A549 (cell line): ENCODE measurements around the gene TIAM2. TPM values are rescaled to one million over a fixed set of nuclear protein-coding genes. Genes with fewer than 3 reads are reported as not detected.
A peak's percentile ranks its signal among the peaks of the same experiment; 100 is the strongest.

Source experiments
- ATAC-seq, 2 experiments: fragments of 200-7000 bp in 1 of 2; fragments of >200 bp in 1 of 2; cut with Nextera tagmentation in 1 of 2; cut with Tn5 transposase in 1 of 2; 3 replicates each; pipeline versions ENCODE4 v1.8.0 to v1.9.1; 2018 to 2020; ENCODE audit warnings: mild to moderate bottlenecking in 1 of 2, moderate library complexity in 1 of 2
- CTCF ChIA-PET: fragments of 300-600 bp; sonication (Branson Sonifier 250); formaldehyde crosslinking; extraction: SDS; loops from one replicate; lab custom pipeline; 2021; ENCODE audit warnings: antibody characterized with exemption, inconsistent platforms; lab: Yijun Ruan, JAX
- POLR2A ChIA-PET: fragments of 350-600 bp; formaldehyde crosslinking; extraction: SDS; loops from one replicate; lab custom pipeline; 2021; ENCODE audit warnings: antibody characterized with exemption, inconsistent platforms; lab: Yijun Ruan, JAX
- DNase-seq, 2 experiments: peaks; one replicate each; pipeline versions ENCODE4 v3.0.0 to v3.0.0-alpha.2; 2011 to 2016; ENCODE audit warnings: low read depth in 1 of 2, low spot score in 1 of 2
- FAIRE-seq: peaks from 2 replicates; lab custom pipeline; 2011; peaks lifted over from hg19 to GRCh38; lab: Jason Lieb, UNC
- H3K27ac ChIP-seq, 2 experiments: fragments of >200 bp; sonication (Bioruptor Twin); formaldehyde crosslinking; 3 replicates each; pipeline ENCODE4 v1.5.1; 2016 to 2017
- H3K4me1 ChIP-seq: fragments of >200 bp; sonication (Bioruptor Twin); formaldehyde crosslinking; 3 replicates; pipeline ENCODE4 v1.6.1; 2016
- H3K4me2 ChIP-seq: fragments of >200 bp; sonication (Bioruptor Twin); formaldehyde crosslinking; 3 replicates; pipeline ENCODE4 v1.6.1; 2016
- H3K4me3 ChIP-seq: fragments of >200 bp; sonication (Bioruptor Twin); formaldehyde crosslinking; 3 replicates; pipeline ENCODE4 v1.5.1; 2016
- H3K9me3 ChIP-seq: fragments of >200 bp; sonication (Bioruptor Twin); formaldehyde crosslinking; 3 replicates; pipeline ENCODE4 v1.6.1; 2016
- CBX8 ChIP-seq: fragments of 200-600 bp; sonication (generic); IDR thresholded peaks from 2 replicates; pipeline ENCODE4 v1.6.1; 2016
- CEBPB ChIP-seq, 2 experiments: fragments of >200 bp in 1 of 2; sonication (Bioruptor Twin) in 1 of 2; formaldehyde crosslinking in 1 of 2; IDR thresholded peaks; 2 replicates each; pipeline ENCODE4 v1.6.1; 2012 to 2016
- CHD2 ChIP-seq: fragments of 150-350 bp; IDR thresholded peaks from 2 replicates; pipeline ENCODE4 v1.6.1; 2014; ENCODE audit warnings: low read length; ENCODE audit not compliant: partially characterized antibody
- EHF ChIP-seq: fragments of 250-450 bp; sonication (Bioruptor Pico); IDR thresholded peaks from 2 replicates; pipeline ENCODE4 v1.5.0; 2020; ENCODE audit warnings: mild to moderate bottlenecking
- EP300 ChIP-seq, 2 experiments: fragments of >200 bp; sonication (Bioruptor Twin); formaldehyde crosslinking; IDR thresholded peaks; 2 replicates in 1 of 2; 3 replicates in 1 of 2; pipeline ENCODE4 v1.6.1; 2016 to 2017
- ESRRA ChIP-seq: fragments of 150-350 bp; IDR thresholded peaks from 2 replicates; pipeline ENCODE4 v1.6.1; 2014; ENCODE audit warnings: mild to moderate bottlenecking, low read length, borderline replicate concordance
- FOXS1 ChIP-seq: fragments of 250-450 bp; sonication (Bioruptor Pico); IDR thresholded peaks from 2 replicates; pipeline ENCODE4 v1.5.0; 2020; ENCODE audit warnings: mild to moderate bottlenecking, moderate library complexity
- HEYL ChIP-seq: fragments of 250-450 bp; sonication (Bioruptor Pico); IDR thresholded peaks from 2 replicates; pipeline ENCODE4 v1.8.0; 2021; ENCODE audit warnings: mild to moderate bottlenecking, moderate library complexity
- HOXB13 ChIP-seq: fragments of 250-450 bp; sonication (Bioruptor Pico); IDR thresholded peaks from 2 replicates; pipeline ENCODE4 v1.5.0; 2020; ENCODE audit warnings: low read depth, mild to moderate bottlenecking, moderate library complexity
- JUN ChIP-seq, 2 experiments: fragments of >200 bp; sonication (Bioruptor Twin); formaldehyde crosslinking; IDR thresholded peaks; 2 replicates in 1 of 2; 3 replicates in 1 of 2; pipeline ENCODE4 v1.6.1; 2016 to 2017
- JUNB ChIP-seq: fragments of >200 bp; sonication (Bioruptor Twin); formaldehyde crosslinking; IDR thresholded peaks from 2 replicates; pipeline ENCODE4 v1.6.1; 2016
- MAFK ChIP-seq: fragments of 450-650 bp; IDR thresholded peaks from 2 replicates; pipeline ENCODE4 v1.6.1; 2014; ENCODE audit not compliant: partially characterized antibody
- MAX ChIP-seq: IDR thresholded peaks from 2 replicates; pipeline ENCODE4 v1.6.1; 2012
- MAZ ChIP-seq: fragments of 150-350 bp; IDR thresholded peaks from 2 replicates; pipeline ENCODE4 v1.6.1; 2014; ENCODE audit warnings: antibody characterized with exemption, low read depth, low read length, borderline replicate concordance
- NR3C1 ChIP-seq: fragments of >200 bp; sonication (Bioruptor Twin); formaldehyde crosslinking; IDR thresholded peaks from 3 replicates; pipeline ENCODE4 v1.6.1; 2017
- PHF8 ChIP-seq: fragments of 200-600 bp; sonication (generic); IDR thresholded peaks from 2 replicates; pipeline ENCODE4 v1.6.1; 2016; ENCODE audit warnings: low read depth, mild to moderate bottlenecking, antibody characterized with exemption, moderate library complexity, borderline replicate concordance
- POLR2A ChIP-seq: IDR thresholded peaks from 2 replicates; pipeline ENCODE4 v1.6.1; 2012; ENCODE audit warnings: mild to moderate bottlenecking, low read length
- POLR2AphosphoS2 ChIP-seq: conservative IDR thresholded peaks from 2 replicates; pipeline ENCODE4 v1.6.1; 2012; ENCODE audit warnings: low read length, improper control_type of control experiment, inconsistent platforms
- RAD21 ChIP-seq, 2 experiments: fragments of >200 bp in 1 of 2; sonication (Bioruptor Twin) in 1 of 2; formaldehyde crosslinking in 1 of 2; IDR thresholded peaks in 1 of 2; conservative IDR thresholded peaks in 1 of 2; 2 replicates in 1 of 2; 3 replicates in 1 of 2; pipeline ENCODE4 v1.6.1; 2012 to 2018; ENCODE audit warnings: inconsistent platforms in 1 of 2
- RFX5 ChIP-seq: fragments of 450-650 bp; IDR thresholded peaks from 2 replicates; pipeline ENCODE4 v1.7.1; 2014; ENCODE audit warnings: antibody characterized with exemption, mild to moderate bottlenecking, moderate library complexity
- RNF2 ChIP-seq: fragments of 200-600 bp; sonication (generic); IDR thresholded peaks from 2 replicates; pipeline ENCODE4 v1.6.1; 2016; ENCODE audit warnings: low read depth, mild to moderate bottlenecking, antibody characterized with exemption, moderate library complexity, borderline replicate concordance
- SMC3 ChIP-seq: fragments of >200 bp; sonication (Bioruptor Twin); formaldehyde crosslinking; IDR thresholded peaks from 3 replicates; pipeline ENCODE4 v1.6.1; 2018; ENCODE audit warnings: inconsistent platforms
- SREBF2 ChIP-seq: fragments of 450-650 bp; IDR thresholded peaks from 2 replicates; pipeline ENCODE4 v1.6.1; 2014; ENCODE audit warnings: mild to moderate bottlenecking, moderate library complexity
- TP53 ChIP-seq: fragments of 250-450 bp; sonication (Bioruptor Pico); IDR thresholded peaks from 2 replicates; pipeline ENCODE4 v1.5.0; 2021; ENCODE audit warnings: mild to moderate bottlenecking, moderate library complexity
- ZC3H11A ChIP-seq: fragments of 450-650 bp; IDR thresholded peaks from 2 replicates; pipeline ENCODE4 v1.6.1; 2014; ENCODE audit warnings: antibody characterized with exemption, mild to moderate bottlenecking
- ZFP36 ChIP-seq: fragments of 450-650 bp; IDR thresholded peaks from 2 replicates; pipeline ENCODE4 v1.6.1; 2014; ENCODE audit warnings: borderline replicate concordance; ENCODE audit not compliant: partially characterized antibody
- ZNF302 ChIP-seq: fragments of 250-450 bp; sonication (Bioruptor Pico); IDR thresholded peaks from 2 replicates; pipeline ENCODE4 v1.9.0; 2021; ENCODE audit warnings: inconsistent platforms, mild to moderate bottlenecking, moderate library complexity
- ZSCAN20 ChIP-seq: fragments of 250-450 bp; sonication (Bioruptor Pico); IDR thresholded peaks from 2 replicates; pipeline ENCODE4 v1.8.0; 2022; ENCODE audit warnings: mild to moderate bottlenecking, moderate library complexity
- WGBS: methylation state at CpG from one replicate; pipeline ENCODE4 v1.1.6; 2017; ENCODE audit errors: missing lambda C conversion rate; 5-methylcytosine and 5-hydroxymethylcytosine counted together
- polyA plus RNA-seq, 4 experiments: library from polyadenylated mRNA; depleted of rRNA in 3 of 4; stranded (reverse); fragments of >200 nt; fragmentation: RNase III in 1 of 4; extraction: RNeasy Plus Mini Kit Qiagen cat#74134 plus additional on column Dnase treatment in 1 of 4; gene quantifications; 2 replicates in 3 of 4; 3 replicates in 1 of 4; pipeline ENCODE4 v1.2.3, GENCODE V29; 2011 to 2017
- TF ChIP-seq, protein P1 (sequence below): fragments of >200 bp; sonication (Bioruptor Twin); formaldehyde crosslinking; IDR thresholded peaks from 3 replicates; pipeline ENCODE4 v1.5.1; 2016
- TF ChIP-seq, protein P2 (sequence below): IDR thresholded peaks from 2 replicates; pipeline ENCODE4 v1.6.1; 2012

TIAM2 gene
- polyA plus RNA-seq, 2 of the 4 experiments (the other 2 are of a cell fraction), result 2.5 to 3.1 TPM

GRCh38 chr6:155174576-155175211 is 179.6 kb downstream of the TIAM2 start:
- no peak for FAIRE-seq
- TF ChIP-seq FOXS1 (CRISPR knock-in tag) (no peak), RAD21 (conservative IDR thresholded peaks at IDR 0.05 in 1 of 2, IDR thresholded peaks at IDR 0.05 in 1 of 2) (peak; percentile 87 to 88), SMC3 (peak; percentile 92), CHD2 (no peak), RNF2 (no peak), ZC3H11A (no peak), ESRRA (no peak), MAZ (no peak)
- TF ChIP-seq, protein P1, sequence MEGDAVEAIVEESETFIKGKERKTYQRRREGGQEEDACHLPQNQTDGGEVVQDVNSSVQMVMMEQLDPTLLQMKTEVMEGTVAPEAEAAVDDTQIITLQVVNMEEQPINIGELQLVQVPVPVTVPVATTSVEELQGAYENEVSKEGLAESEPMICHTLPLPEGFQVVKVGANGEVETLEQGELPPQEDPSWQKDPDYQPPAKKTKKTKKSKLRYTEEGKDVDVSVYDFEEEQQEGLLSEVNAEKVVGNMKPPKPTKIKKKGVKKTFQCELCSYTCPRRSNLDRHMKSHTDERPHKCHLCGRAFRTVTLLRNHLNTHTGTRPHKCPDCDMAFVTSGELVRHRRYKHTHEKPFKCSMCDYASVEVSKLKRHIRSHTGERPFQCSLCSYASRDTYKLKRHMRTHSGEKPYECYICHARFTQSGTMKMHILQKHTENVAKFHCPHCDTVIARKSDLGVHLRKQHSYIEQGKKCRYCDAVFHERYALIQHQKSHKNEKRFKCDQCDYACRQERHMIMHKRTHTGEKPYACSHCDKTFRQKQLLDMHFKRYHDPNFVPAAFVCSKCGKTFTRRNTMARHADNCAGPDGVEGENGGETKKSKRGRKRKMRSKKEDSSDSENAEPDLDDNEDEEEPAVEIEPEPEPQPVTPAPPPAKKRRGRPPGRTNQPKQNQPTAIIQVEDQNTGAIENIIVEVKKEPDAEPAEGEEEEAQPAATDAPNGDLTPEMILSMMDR, result peak; percentile 61
- TF ChIP-seq, protein P2, sequence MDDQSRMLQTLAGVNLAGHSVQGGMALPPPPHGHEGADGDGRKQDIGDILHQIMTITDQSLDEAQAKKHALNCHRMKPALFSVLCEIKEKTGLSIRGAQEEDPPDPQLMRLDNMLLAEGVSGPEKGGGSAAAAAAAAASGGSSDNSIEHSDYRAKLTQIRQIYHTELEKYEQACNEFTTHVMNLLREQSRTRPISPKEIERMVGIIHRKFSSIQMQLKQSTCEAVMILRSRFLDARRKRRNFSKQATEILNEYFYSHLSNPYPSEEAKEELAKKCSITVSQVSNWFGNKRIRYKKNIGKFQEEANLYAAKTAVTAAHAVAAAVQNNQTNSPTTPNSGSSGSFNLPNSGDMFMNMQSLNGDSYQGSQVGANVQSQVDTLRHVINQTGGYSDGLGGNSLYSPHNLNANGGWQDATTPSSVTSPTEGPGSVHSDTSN, result no peak
- ChIA-PET POLR2A (no interaction called here), CTCF (interaction anchor here (0.9 to 4.5 kb wide), 9 partner anchors 11 to 307 kb away, joined by 3 to 55 read pairs (median 4); no protein-coding TSS in a partner anchor)
- 45% methylated on average over 12 of the region's 12 CpGs for WGBS
- Histone ChIP-seq H3K27ac (peak overlapping the region in 1 of 2 experiments; percentile 56; a peak in 2 of 6 replicates), H3K9me3 (no peaks in the 10 kb centered on the region), H3K4me3 (no peak overlapping the region), H3K4me2 (no peak overlapping the region), H3K4me1 (peaks cover 29% of the 10 kb centered on the region)
- ATAC-seq, result peak; percentile 93 to 95
- peak; percentile 76 to 82 for DNase-seq

DNA sequence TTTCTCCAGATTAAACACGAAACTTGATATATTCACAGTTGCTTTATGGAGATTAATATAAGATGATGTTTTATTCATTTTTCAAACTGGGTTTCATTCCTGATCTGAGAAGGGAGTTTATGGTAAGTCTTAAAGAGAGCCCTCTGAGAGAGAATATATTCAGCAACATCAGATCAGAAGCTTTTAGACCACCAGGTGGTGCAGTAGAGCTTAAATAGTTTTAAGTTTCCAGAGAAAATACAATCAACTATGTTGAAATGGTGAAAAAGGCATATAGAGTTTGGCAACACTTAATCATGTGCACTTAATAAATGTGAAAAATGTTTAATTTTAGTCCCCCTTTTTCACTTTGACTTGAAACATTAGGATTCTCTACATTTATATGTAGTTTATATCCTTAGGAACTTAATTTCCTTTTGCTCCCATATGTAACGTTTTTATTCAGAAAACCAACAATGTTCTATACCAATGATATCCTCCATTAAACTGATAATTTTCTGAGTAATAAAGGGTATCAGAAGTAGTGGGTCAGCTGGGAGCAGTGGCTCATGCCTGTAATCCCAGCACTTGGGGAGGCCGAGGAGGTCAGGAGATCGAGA is 182.3 kb downstream of the TIAM2 start:
- POLR2A ChIA-PET, result interaction anchor here (1.0 kb wide), 1 partner anchor 71 kb away, joined by 4 read pairs; no protein-coding TSS in a partner anchor
- CTCF ChIA-PET, result interaction anchor here (0.6 to 4.2 kb wide), 27 partner anchors 10 to 309 kb away, joined by 3 to 36 read pairs (median 3); no protein-coding TSS in a partner anchor
- 69% methylated on average over 4 of the region's 4 CpGs for WGBS
- Histone ChIP-seq H3K4me2 (no peak overlapping the region), H3K4me3 (no peak overlapping the region), H3K9me3 (no peaks in the 10 kb centered on the region), H3K4me1 (peaks cover 13% of the 10 kb centered on the region; the same call in 1 of the 3 replicates), H3K27ac (no peak overlapping the region)
- FAIRE-seq (no peak), ATAC-seq (peak; percentile 42 to 62; a peak in 3 of 6 replicates), DNase-seq (peak; percentile 36 to 63)
- no peak for TF ChIP-seq ZFP36
- no peak for TF ChIP-seq HOXB13 (CRISPR knock-in tag)
- TF ChIP-seq SMC3, result peak; percentile 87
- no peak for TF ChIP-seq PHF8
- TF ChIP-seq ZC3H11A, result no peak
- no peak for TF ChIP-seq RFX5
- no peak for TF ChIP-seq FOXS1 (CRISPR knock-in tag)
- TF ChIP-seq RNF2, result no peak
- TF ChIP-seq TP53, result no peak
- TF ChIP-seq CEBPB (IDR thresholded peaks at IDR 0.05), result peak in 1 of 2 experiments; percentile 23; a peak in 1 of 4 replicates
- no peak for TF ChIP-seq MAFK
- no peak for TF ChIP-seq EP300 (IDR thresholded peaks at IDR 0.05)
- TF ChIP-seq JUNB, result no peak
- no peak for TF ChIP-seq ZNF302 (CRISPR knock-in tag)
- TF ChIP-seq HEYL (CRISPR knock-in tag), result no peak
- no peak for TF ChIP-seq POLR2A
- no peak for TF ChIP-seq EHF (CRISPR knock-in tag)
- TF ChIP-seq, protein P2, result no peak
- TF ChIP-seq MAX, result no peak
- TF ChIP-seq, protein P1, result peak; percentile 67
- TF ChIP-seq RAD21 (conservative IDR thresholded peaks at IDR 0.05 in 1 of 2, IDR thresholded peaks at IDR 0.05 in 1 of 2), result peak; percentile 74
- no peak for TF ChIP-seq NR3C1
- TF ChIP-seq ZSCAN20 (CRISPR knock-in tag), result no peak
- no peak for TF ChIP-seq SREBF2
- TF ChIP-seq CBX8, result no peak
- TF ChIP-seq POLR2AphosphoS2, result no peak
- TF ChIP-seq JUN (IDR thresholded peaks at IDR 0.05), result no peak
